ENCODE measurements around the gene PDCD1LG2. TPM values are rescaled to one million over a fixed set of nuclear protein-coding genes. Genes with fewer than 3 reads are reported as not detected.
"Not testable (repeated sequence)": the region's sequence is repeated elsewhere in the genome, so short reads cannot be mapped to it uniquely, and the experiment has no call there.

The PDCD1LG2 gene
- total RNA-seq (2014; rRNA removed; shearing (Covaris generic)) = 6.9 and 11.5 TPM in 2 replicates

- DNase-seq (ENCODE audit: low read depth) = peak; percentile 78
Observed at GRCh38 chr9:5510360-5510931, at the start of gene PDCD1LG2. Gene PDCD1LG2, plus strand, starts transcription at chr9:5510531. Its CDS starts 12,016 bp downstream, at chr9:5522547.

DNA sequence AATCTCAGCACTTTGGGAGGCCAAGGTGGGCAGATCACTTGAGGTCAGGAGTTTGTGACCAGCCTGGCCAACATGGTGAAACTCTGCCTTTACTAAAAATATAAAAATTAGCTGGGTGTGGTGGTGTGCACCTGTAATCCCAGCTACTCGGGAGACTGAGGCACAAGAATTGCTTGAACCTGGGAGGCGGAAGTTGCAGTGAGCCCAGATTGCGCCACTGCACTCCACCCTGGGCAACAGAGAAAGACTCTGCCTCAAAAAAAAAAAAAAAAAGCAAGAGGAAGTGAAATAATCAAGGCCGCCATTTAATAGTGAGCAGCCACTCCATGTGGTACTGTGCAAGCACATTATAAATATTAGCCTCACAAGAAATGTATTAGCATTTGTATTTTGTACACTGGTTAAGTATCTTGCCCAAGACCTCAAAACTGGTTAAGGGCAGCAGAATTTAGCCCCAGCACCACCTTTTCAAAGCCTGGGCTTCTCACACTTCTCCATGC, 45.5 kb upstream of the PDCD1LG2 start:
- DNase-seq (ENCODE audit: low read depth) = not testable (repeated sequence)

- no peak for DNase-seq (ENCODE audit: low read depth)
Observed at GRCh38 chr9:5466005-5466404, 44.3 kb upstream of the PDCD1LG2 start.

GRCh38 chr9:5466766-5467165, 43.6 kb upstream of the PDCD1LG2 start:
- no peak for DNase-seq (ENCODE audit: low read depth)

GRCh38 chr9:5468850-5469249, 41.5 kb upstream of the PDCD1LG2 start:
- no peak for DNase-seq (ENCODE audit: low read depth)

GRCh38 chr9:5470122-5470521, 40.2 kb upstream of the PDCD1LG2 start:
- DNase-seq (ENCODE audit: low read depth) = no peak

GRCh38 chr9:5470816-5471215, 39.5 kb upstream of the PDCD1LG2 start:
- no peak for DNase-seq (ENCODE audit: low read depth)

DNA sequence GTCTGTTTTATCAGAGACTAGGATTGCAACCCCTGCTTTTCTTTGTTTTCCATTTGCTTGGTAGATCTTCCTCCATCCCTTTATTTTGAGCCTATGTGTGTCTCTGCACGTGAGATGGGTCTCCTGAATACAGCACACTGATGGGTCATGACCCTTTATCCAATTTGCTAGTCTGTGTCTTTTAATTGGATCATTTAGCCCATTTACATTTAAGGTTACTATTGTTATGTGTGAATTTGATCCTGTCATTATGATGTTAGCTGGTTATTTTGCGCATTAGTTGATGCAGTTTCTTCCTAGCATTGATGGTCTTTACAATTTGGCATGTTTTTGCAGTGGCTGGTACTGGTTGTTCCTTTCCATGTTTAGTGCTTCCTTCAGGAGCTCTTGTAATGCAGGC, 34.7 kb upstream of the PDCD1LG2 start:
- not testable (repeated sequence) for DNase-seq (ENCODE audit: low read depth)

DNA sequence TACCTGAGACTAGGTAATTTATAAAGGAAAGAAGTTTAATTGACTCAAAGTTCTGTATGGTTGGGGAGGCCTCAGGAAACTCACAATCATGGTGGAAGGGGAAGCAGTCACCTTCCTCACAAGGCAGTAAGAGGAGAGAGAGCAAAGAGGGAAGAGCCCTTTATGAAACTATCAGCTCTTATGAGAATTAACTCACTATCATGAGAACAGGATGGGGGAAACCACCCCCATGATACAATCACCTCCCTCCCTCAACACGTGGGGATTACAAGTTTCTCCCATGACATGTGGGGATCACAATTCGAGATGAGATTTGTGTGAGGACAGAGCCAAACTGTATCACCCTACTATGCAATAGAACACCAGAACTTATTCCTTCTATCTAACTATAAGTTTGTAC, 32.1 kb upstream of the PDCD1LG2 start:
- DNase-seq (ENCODE audit: low read depth) = no peak

DNA sequence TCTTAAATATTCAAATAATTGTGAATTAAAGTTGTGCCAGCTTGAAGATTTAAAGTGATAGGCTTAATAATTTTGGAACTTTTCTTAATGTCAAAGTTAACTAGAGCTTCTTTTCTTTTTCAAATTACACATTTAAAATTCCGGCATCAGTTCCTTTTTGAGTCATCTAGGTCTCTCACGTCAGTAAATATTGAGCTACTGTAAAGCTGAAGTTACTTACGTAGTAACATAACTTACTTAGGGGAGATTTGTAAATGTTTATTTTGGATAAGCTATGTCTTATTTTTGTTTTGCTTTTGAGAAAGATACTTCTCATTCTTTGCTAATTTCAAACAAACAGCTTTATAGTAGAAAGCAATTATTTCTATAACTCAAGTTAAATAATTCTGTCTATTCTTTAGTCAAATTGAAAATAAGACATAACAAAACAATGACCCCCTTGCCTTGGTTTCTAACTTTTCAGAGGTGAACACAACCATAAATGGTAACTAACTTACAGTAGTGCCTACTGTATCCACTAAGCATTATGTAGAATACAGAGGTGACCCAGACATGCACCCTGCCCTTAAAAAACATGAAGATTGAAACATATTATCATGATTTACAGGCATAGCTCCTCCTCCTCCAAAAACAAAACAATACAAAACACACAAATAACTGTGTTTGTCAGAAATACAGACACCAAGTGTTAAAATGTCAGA, 30.2 kb upstream of the PDCD1LG2 start:
- no peak for DNase-seq (ENCODE audit: low read depth)

GRCh38 chr9:5480919-5481318, 29.4 kb upstream of the PDCD1LG2 start:
- no peak for DNase-seq (ENCODE audit: low read depth)

GRCh38 chr9:5481322-5482040, 28.9 kb upstream of the PDCD1LG2 start:
- no peak for DNase-seq (ENCODE audit: low read depth)

DNA sequence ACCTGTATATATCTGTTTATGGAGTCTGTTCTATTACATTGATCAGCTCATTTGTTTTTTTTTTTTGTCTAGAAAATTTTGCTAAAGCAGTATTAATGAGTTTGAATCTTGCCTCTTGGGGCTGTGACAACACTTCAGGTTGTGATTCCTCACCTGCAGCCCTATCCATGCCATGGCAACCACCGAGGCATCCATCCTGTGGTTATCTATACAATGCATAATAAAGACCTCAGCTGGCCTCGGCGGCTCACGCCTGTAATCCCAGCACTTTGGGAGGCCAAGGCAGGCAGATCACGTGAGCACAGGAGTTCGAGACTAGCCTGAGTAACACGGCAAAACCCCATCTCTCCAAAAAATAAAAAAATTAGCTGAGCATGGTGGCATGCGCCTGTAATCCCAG, 28.1 kb upstream of the PDCD1LG2 start:
- no peak for DNase-seq (ENCODE audit: low read depth)

- DNase-seq (ENCODE audit: low read depth) = no peak
Observed at GRCh38 chr9:5483306-5483705, 27.0 kb upstream of the PDCD1LG2 start.

DNA sequence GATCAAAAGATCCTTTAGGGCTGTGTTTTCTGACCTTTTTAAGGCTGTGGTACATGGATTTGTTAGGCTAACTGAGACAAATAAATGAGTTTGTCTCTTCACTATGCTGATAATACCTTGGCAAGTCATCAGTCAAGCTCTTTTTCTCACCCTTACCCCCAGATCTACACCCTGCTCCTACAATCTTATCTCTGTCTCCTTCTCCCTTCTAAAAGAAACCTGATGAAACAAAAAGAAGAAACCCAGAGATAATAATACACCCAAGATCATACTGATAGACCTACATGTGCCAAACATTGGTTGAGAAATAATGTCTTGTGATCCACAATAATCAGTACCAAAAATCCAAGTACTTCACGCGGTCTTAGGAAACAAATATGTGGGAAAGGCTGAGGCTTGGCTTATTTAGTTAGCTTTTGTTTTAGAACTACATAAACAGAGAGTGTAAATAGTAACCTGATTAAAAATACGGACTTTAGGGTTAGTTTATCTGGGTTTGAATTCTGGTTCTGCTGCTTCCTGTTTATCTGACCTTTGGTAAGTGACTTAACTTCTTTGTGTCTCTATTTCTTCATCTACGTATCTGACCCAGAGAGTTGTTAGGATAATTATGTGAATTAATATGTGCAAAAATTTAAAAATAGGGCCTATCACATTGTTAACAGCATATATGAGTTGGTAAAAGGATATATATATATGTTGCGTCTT, 24.8 kb upstream of the PDCD1LG2 start:
- no peak for DNase-seq (ENCODE audit: low read depth)

DNA sequence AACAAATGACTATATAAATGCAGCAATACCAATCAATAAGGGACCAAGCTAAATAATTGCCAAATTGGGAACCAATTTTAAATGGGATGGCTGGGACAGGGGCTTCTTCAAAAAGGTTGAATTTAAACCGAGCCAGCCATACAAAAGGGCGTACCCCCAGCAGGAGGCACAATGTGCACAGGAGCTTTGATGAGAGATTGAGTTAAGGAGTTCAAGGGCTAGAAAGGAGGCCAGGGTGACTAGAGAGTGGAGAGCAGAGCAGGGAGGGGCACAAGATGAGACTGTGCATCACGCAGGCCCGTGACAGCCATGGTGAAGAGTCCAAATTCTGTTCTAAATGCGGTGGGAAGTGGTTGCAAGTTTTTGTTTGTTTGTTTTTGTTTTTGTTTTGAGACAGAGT, 23.3 kb upstream of the PDCD1LG2 start:
- no peak for DNase-seq (ENCODE audit: low read depth)

- DNase-seq (ENCODE audit: low read depth) = no peak
Observed at GRCh38 chr9:5488221-5489008, 21.9 kb upstream of the PDCD1LG2 start.

DNA sequence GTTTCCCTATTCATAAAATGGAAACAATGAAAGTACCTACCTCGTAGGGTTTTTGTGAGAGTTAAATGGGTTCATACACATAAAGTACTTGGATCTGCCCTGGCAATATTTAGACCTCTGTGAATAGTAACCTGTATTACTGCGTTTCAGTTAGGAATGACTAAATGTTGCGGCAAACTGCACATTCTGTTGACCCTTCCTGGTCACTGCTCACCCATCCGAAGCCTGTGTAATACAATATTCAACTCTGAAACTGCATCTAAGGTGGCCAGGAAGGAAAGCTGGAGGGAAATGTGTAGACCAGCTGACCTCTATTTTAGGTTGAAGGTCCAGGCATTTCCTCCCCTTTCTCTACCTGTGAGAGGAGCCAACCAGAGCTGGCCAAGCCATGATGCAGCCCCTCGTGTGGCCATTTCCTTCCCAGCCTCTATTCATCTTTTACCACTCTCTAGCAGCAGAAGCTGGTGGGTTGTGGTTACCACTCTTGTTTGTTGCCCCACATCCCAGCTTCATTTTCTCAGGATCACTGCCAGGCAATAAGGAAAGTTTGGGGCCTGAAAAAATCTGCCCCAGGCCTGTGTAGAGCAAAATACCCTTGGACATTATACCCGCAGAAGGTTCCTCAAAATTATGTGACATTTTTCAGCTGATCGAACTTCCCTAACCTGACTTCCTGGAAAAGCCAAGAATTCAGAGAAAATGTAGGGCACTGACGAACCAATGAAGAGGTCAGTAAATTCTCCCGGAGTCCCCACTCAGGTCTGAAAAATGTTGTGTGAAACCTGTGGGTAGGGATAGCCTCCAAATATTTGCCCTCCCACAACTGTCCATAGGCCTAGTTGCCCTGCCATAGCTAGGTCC, 20.5 kb upstream of the PDCD1LG2 start:
- no peak for DNase-seq (ENCODE audit: low read depth)

GRCh38 chr9:5492965-5493678, 17.2 kb upstream of the PDCD1LG2 start:
- DNase-seq (ENCODE audit: low read depth) = no peak
